Cardiac muscle cell (in vitro differentiated cells and primary cell): ENCODE data around the gene HOXB1. TPM values are rescaled to one million over a fixed set of nuclear protein-coding genes. Genes with fewer than 3 reads are reported as not detected.

ENCODE experiments used
- DNase-seq, 2 donors: peaks; one replicate each; pipeline versions ENCODE4 v3.0.0 to v3.0.0-alpha.2; 2010 to 2017; ENCODE audit warnings: low read depth in 1 of 2, low spot score in 1 of 2
- H3K27ac ChIP-seq: fragments of 200-600 bp; sonication (generic); 2 replicates; pipeline ENCODE4 v1.5.1; 2016
- H3K27me3 ChIP-seq: fragments of 200-600 bp; sonication (generic); 2 replicates; pipeline ENCODE4 v1.6.0; 2016; ENCODE audit warnings: control low read depth
- H3K36me3 ChIP-seq: fragments of 200-600 bp; sonication (generic); 2 replicates; pipeline ENCODE4 v1.5.1; 2016; ENCODE audit warnings: control low read depth
- H3K4me1 ChIP-seq: fragments of 200-600 bp; sonication (generic); 2 replicates; pipeline ENCODE4 v1.8.1; 2017; ENCODE audit warnings: low read depth, mild to moderate bottlenecking, mixed run types
- H3K4me3 ChIP-seq: fragments of 200-600 bp; sonication (generic); 2 replicates; pipeline ENCODE4 v1.5.1; 2016; ENCODE audit warnings: mild to moderate bottlenecking
- H3K9me3 ChIP-seq: fragments of 200-600 bp; sonication (generic); 2 replicates; pipeline ENCODE4 v1.5.1; 2017; ENCODE audit warnings: low read depth, mild to moderate bottlenecking, control low read depth
- polyA plus RNA-seq: library from polyadenylated mRNA; unstranded; fragments of >200 nt; fragmentation: Nextera tagmentation; extraction: Ambion mirVana; gene quantifications from 2 replicates; pipeline ENCODE4 v1.2.1, GENCODE V29; 2016
- total RNA-seq: library from RNA; depleted of rRNA; stranded (reverse); fragments of >200 nt; gene quantifications from 2 replicates; pipeline ENCODE4 v1.2.3, GENCODE V29; 2016
- TF ChIP-seq, protein P1 (sequence below): IDR thresholded peaks from 2 replicates; pipeline ENCODE4 v1.5.1; 2012; ENCODE audit warnings: low read depth, mild to moderate bottlenecking, low read length

HOXB1 gene
- total and polyA plus RNA-seq, 2 experiments from 2014 or later: 6.6 to 9.1 TPM

DNA sequence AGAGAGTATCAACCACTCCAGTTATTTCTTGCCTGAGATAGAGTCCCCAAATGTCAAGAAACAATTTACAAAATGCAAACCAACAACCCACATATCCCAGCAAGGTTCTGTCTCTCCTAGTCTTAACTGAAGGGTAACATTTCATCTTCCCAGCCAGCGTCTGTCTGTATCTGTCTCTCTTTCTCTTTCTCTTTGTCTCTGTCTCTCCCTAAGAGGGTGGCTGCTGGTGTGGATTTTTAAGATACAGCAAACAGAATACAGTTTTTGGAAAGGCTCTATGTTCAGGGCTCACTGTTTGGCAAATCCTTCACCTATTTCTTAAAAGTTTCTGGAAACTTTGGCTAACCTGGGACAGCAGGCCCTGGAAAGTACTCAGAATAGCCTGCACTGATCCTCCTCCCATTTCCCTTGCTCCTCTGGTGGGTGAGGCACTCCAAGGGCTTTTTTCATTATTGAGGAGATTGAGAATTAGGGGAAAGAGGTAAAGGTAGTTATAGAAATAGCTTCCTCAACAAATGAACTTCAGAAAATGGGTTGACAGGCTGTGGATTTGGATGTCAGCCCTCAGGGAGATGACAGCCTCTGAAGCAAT, 41.1 kb upstream of the HOXB1 start:
- Histone ChIP-seq H3K4me3 (no peak overlapping the region), H3K27ac (no peak overlapping the region), H3K36me3 (no peaks in the 10 kb centered on the region), H3K27me3 (peaks cover 100% of the 10 kb centered on the region), H3K9me3 (no peaks in the 10 kb centered on the region), H3K4me1 (peaks cover 34% of the 10 kb centered on the region)
- TF ChIP-seq, protein P1, sequence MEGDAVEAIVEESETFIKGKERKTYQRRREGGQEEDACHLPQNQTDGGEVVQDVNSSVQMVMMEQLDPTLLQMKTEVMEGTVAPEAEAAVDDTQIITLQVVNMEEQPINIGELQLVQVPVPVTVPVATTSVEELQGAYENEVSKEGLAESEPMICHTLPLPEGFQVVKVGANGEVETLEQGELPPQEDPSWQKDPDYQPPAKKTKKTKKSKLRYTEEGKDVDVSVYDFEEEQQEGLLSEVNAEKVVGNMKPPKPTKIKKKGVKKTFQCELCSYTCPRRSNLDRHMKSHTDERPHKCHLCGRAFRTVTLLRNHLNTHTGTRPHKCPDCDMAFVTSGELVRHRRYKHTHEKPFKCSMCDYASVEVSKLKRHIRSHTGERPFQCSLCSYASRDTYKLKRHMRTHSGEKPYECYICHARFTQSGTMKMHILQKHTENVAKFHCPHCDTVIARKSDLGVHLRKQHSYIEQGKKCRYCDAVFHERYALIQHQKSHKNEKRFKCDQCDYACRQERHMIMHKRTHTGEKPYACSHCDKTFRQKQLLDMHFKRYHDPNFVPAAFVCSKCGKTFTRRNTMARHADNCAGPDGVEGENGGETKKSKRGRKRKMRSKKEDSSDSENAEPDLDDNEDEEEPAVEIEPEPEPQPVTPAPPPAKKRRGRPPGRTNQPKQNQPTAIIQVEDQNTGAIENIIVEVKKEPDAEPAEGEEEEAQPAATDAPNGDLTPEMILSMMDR: no peak
- no peak for DNase-seq

DNA sequence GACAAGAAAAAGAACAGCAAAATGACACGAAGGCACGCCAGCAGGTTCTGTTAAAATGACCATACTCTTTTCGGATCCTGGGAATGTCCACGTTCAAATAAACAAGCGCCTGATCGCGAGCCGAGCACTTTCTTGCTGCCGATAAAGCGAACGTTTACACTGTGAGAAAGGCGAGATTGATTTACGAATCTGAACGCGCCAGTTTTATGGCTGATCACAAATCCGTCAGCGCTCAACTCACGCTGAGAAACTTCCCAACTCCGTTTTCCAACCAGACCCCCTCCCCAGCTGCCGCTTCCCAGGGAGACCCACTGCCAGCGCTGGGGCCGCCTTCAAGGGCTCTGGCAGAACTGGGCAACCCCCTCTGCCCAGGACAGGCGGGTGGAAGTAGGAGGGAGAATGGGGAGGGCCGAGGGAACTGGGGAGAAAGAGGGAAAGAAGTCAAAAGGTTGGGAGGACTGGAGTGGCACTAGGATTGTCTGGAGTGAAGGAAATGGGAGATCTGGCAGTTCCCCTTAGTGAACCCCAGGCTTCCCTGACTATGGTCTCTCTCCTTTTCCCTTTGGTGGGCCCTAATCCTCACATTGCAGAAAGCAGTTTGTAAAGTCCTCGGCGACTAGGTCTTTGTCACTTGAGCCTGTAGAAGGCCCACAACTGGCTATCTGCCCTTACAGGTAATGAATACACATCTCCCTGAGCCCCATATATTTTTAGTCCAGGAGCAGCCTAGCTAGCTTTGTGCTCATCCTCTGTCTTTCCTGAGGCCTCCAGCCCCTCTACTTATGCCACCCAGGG, 40.4 kb upstream of the HOXB1 start:
- H3K9me3 ChIP-seq: no peaks in the 10 kb centered on the region
- DNase-seq: no peak
- no peak overlapping the region for H3K27ac ChIP-seq
- H3K4me1 ChIP-seq: peaks cover 34% of the 10 kb centered on the region
- H3K36me3 ChIP-seq: no peaks in the 10 kb centered on the region
- TF ChIP-seq, protein P1: no peak
- H3K27me3 ChIP-seq: peaks cover 100% of the 10 kb centered on the region
- no peak overlapping the region for H3K4me3 ChIP-seq

DNA sequence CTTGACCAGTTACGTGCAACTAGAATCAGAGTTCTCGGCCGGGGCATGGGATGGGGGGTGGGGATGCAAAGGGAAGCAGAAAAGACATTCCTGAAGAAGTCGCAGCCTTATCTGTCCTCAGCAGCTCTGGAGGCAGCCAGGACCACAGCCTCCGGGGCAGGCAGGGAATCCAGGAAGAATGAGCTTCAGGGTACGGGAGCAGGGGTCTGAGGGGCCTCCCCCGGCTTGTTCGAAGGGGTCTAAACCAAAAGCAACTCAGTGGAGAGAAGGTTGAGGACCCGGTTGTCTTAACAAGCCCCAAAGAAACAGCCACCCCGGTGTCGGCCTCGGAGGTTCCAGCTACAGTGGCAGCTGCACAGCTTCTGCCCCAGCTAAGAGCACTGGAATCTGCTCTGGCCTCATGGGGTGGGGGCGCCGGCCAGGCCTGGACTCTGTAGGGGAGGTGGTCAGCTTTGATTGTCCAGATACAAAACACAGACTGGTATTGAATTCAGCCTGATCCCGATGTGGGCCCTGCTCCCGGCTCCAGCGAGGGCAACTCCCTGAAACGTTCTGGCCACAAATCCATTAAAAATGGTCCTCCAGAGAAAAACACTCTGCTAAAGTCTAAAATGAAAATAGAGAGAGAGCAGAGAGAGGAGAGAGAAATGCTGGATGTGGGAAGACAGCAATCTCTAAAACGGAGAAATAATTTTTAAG, 39.7 kb upstream of the HOXB1 start:
- peaks cover 100% of the 10 kb centered on the region for H3K27me3 ChIP-seq
- no peak overlapping the region for H3K27ac ChIP-seq
- H3K9me3 ChIP-seq: no peaks in the 10 kb centered on the region
- no peak overlapping the region for H3K4me3 ChIP-seq
- TF ChIP-seq, protein P1: no peak
- peaks cover 35% of the 10 kb centered on the region for H3K4me1 ChIP-seq
- DNase-seq: no peak
- no peaks in the 10 kb centered on the region for H3K36me3 ChIP-seq

DNA sequence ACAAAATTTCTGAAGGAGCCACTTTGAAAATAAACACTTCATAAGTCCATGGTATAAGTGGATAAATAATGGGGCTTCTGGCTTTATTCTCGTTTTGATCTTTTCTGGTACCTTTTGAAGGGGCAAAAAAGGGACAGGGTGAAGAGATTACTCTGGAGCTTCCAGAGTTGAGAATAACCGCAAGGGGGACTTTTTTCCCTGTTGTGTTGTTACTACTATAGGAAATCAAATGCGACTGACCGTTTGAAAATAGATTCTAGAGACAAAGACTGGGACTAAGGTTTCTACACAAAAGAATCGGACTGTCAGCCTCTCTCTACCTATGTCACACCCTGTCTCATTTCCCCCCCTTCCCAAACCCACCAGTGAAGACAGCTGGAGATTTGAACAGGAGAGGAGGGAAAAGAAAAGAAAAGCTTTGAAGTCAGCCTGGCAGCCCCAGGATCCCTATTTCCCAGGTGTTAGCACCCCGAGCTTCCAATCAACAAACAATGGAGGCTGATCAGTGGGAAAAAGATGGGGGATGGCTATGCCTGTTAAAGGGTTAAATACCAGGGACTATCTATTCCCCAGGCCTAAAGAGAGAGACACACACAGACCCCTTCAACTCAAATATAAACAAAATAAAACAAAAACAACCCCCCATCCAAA, 39.0 kb upstream of the HOXB1 start:
- Histone ChIP-seq H3K27me3 (peaks cover 100% of the 10 kb centered on the region), H3K9me3 (no peaks in the 10 kb centered on the region), H3K27ac (no peak overlapping the region), H3K36me3 (no peaks in the 10 kb centered on the region), H3K4me1 (peaks cover 42% of the 10 kb centered on the region), H3K4me3 (no peak overlapping the region)
- TF ChIP-seq, protein P1: no peak
- no peak for DNase-seq

DNA sequence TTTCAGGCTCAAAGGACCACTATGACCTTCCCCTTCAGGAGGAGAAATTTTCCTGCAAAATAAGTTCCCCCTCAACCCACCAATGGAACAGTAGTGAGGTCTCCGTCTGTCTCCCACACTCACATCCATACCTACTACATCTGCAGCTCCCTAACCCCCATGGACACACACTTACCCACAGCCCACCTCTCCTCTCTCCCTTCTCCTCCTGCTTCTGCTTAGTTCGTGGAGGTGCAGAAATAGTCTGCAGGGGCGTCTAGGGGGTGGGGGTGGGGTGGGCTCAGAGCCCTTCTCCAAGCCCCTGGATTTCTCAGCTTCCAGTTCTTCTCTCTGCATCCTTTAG, 38.4 kb upstream of the HOXB1 start:
- Histone ChIP-seq H3K4me1 (peaks cover 46% of the 10 kb centered on the region), H3K9me3 (no peaks in the 10 kb centered on the region), H3K27me3 (peaks cover 100% of the 10 kb centered on the region), H3K36me3 (no peaks in the 10 kb centered on the region), H3K4me3 (peak overlapping the region; percentile 2), H3K27ac (no peak overlapping the region)
- TF ChIP-seq, protein P1: no peak
- DNase-seq: no peak
